ENCODE data around the gene CDC73.

DNA sequence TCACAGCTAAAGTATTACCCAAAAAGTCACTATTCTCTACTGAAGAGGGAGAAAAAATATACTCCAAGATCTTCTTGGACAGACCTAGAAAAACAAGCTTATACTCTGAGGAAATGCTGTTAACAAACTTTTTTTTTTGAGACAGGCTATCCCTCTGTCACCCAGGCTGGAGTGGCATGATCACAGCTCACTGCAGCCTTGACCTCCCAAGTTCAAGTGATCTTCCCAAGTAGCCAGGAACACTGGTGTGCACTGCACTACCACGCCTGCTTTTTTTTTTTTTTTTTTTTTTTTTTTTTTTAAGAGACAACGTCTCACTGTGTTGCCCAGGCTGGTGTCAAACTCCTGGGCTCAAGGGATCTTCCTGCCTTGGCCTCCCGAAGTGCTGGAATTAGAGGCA is 33.9 kb upstream of the CDC73 start:
- TF ChIP-seq, protein P1, sequence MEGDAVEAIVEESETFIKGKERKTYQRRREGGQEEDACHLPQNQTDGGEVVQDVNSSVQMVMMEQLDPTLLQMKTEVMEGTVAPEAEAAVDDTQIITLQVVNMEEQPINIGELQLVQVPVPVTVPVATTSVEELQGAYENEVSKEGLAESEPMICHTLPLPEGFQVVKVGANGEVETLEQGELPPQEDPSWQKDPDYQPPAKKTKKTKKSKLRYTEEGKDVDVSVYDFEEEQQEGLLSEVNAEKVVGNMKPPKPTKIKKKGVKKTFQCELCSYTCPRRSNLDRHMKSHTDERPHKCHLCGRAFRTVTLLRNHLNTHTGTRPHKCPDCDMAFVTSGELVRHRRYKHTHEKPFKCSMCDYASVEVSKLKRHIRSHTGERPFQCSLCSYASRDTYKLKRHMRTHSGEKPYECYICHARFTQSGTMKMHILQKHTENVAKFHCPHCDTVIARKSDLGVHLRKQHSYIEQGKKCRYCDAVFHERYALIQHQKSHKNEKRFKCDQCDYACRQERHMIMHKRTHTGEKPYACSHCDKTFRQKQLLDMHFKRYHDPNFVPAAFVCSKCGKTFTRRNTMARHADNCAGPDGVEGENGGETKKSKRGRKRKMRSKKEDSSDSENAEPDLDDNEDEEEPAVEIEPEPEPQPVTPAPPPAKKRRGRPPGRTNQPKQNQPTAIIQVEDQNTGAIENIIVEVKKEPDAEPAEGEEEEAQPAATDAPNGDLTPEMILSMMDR (conservative IDR thresholded peaks at IDR 0.05; ENCODE audit: low read length), result no peak
- TF ChIP-seq EZH2phosphoT487 (IDR thresholded peaks at IDR 0.05; ENCODE audit: borderline replicate concordance, low read depth, low read length), result no peak
